IMR-90 (cell line): ENCODE results near the gene PSAPL1. TPM values are rescaled to one million over a fixed set of nuclear protein-coding genes. Genes with fewer than 3 reads are reported as not detected.

Experiments
- ATAC-seq: fragments of 200-7000 bp; cut with Tn5 transposase; 2 replicates; pipeline ENCODE4 v1.9.1; 2020; ENCODE audit warnings: low read depth, mild to moderate bottlenecking, moderate library complexity
- BruUV-seq: library from RNA; stranded (reverse); fragments of 400-500 nt; replicated peaks from 2 replicates; lab custom pipeline; 2021; lab: Mats Ljungman, UMichigan
- CTCF ChIA-PET: fragments of 300-600 bp; formaldehyde crosslinking; extraction: SDS; loops from one replicate; lab custom pipeline; 2021; ENCODE audit warnings: antibody characterized with exemption; lab: Yijun Ruan, JAX
- POLR2A ChIA-PET: fragments of 300-600 bp; sonication (Branson Sonifier 250); formaldehyde crosslinking; loops from one replicate; lab custom pipeline; 2022; ENCODE audit warnings: antibody characterized with exemption; ENCODE audit not compliant: unreplicated experiment; lab: Charles Lee
- DNase-seq: peaks from one replicate; pipeline ENCODE4 v3.0.0; 2013
- H2AFZ ChIP-seq: replicated peaks from 2 replicates; pipeline ENCODE3; 2013; ENCODE audit warnings: low read length, mild to moderate bottlenecking; ENCODE audit not compliant: poor library complexity
- H2AK5ac ChIP-seq: 2 replicates; pipeline ENCODE4 v1.6.1; 2013; ENCODE audit warnings: low read depth, low read length, inconsistent platforms
- H2AK9ac ChIP-seq: replicated peaks from 2 replicates; pipeline ENCODE3; 2013; ENCODE audit warnings: mild to moderate bottlenecking, low read depth, low read length, moderate library complexity; ENCODE audit not compliant: poor library complexity
- H2BK120ac ChIP-seq: 2 replicates; pipeline ENCODE4 v1.6.1; 2013; ENCODE audit warnings: low read depth, low read length, inconsistent platforms
- H2BK15ac ChIP-seq: 3 replicates; pipeline ENCODE4 v1.6.1; 2013; ENCODE audit warnings: low read depth, low read length, inconsistent platforms
- H2BK20ac ChIP-seq: 2 replicates; pipeline ENCODE4 v1.6.1; 2013; ENCODE audit warnings: low read depth, mild to moderate bottlenecking, inconsistent platforms, low read length, moderate library complexity
- H2BK5ac ChIP-seq: 2 replicates; pipeline ENCODE4 v1.6.1; 2013; ENCODE audit warnings: mild to moderate bottlenecking, low read depth, low read length, inconsistent platforms; ENCODE audit not compliant: poor library complexity, severe bottlenecking
- H3K14ac ChIP-seq: replicated peaks from 2 replicates; pipeline ENCODE4 v1.6.1; 2013; ENCODE audit warnings: low read depth, low read length, inconsistent platforms
- H3K18ac ChIP-seq: 2 replicates; pipeline ENCODE4 v1.6.1; 2013; ENCODE audit warnings: low read depth, low read length, control low read depth
- H3K23ac ChIP-seq: 2 replicates; pipeline ENCODE4 v1.6.1; 2013; ENCODE audit warnings: low read depth, low read length, inconsistent platforms
- H3K27ac ChIP-seq: 2 replicates; pipeline ENCODE4 v1.5.1; 2013; ENCODE audit warnings: mild to moderate bottlenecking, control low read depth, low read length; ENCODE audit not compliant: insufficient read depth
- H3K27me3 ChIP-seq: 2 replicates; pipeline ENCODE4 v1.6.1; 2013; ENCODE audit warnings: low read length; ENCODE audit not compliant: control insufficient read depth, insufficient read depth
- H3K36me3 ChIP-seq: 2 replicates; pipeline ENCODE4 v1.6.1; 2013; ENCODE audit warnings: low read length, mixed read lengths; ENCODE audit not compliant: control insufficient read depth, insufficient read depth
- H3K4ac ChIP-seq: 2 replicates; pipeline ENCODE4 v1.6.1; 2013; ENCODE audit warnings: low read depth, low read length, inconsistent platforms
- H3K4me1 ChIP-seq: 2 replicates; pipeline ENCODE4 v1.6.1; 2013; ENCODE audit warnings: low read length, mixed read lengths; ENCODE audit not compliant: control insufficient read depth, insufficient read depth
- H3K4me2 ChIP-seq: 2 replicates; pipeline ENCODE4 v1.6.1; 2013; ENCODE audit warnings: low read depth, mild to moderate bottlenecking, control low read depth, low read length, moderate library complexity
- H3K4me3 ChIP-seq: 2 replicates; pipeline ENCODE4 v1.5.1; 2013; ENCODE audit warnings: low read depth, mild to moderate bottlenecking, control low read depth, low read length, moderate library complexity; ENCODE audit not compliant: insufficient read depth
- H3K56ac ChIP-seq: 2 replicates; pipeline ENCODE4 v1.6.1; 2013; ENCODE audit warnings: low read length, inconsistent platforms; ENCODE audit not compliant: insufficient read depth; ENCODE audit errors: extremely low read depth
- H3K79me1 ChIP-seq, 2 experiments: 2 replicates each; pipeline ENCODE4 v1.6.1; 2013; ENCODE audit warnings: low read length in 2 of 2, inconsistent platforms in 1 of 2, low read depth in 1 of 2
- H3K9ac ChIP-seq: 2 replicates; pipeline ENCODE4 v1.6.1; 2013; ENCODE audit warnings: low read depth, low read length, control low read depth
- H3K9me1 ChIP-seq: 2 replicates; pipeline ENCODE4 v1.6.1; 2013; ENCODE audit warnings: low read length, inconsistent platforms; ENCODE audit not compliant: insufficient read depth
- H3K9me3 ChIP-seq: 2 replicates; pipeline ENCODE4 v1.6.1; 2013; ENCODE audit warnings: low read length; ENCODE audit not compliant: control insufficient read depth, insufficient read depth
- H4K20me1 ChIP-seq: 2 replicates; pipeline ENCODE4 v1.6.1; 2013; ENCODE audit warnings: low read length, inconsistent platforms; ENCODE audit not compliant: insufficient read depth
- H4K5ac ChIP-seq: 2 replicates; pipeline ENCODE4 v1.6.1; 2013; ENCODE audit warnings: mild to moderate bottlenecking, low read depth, low read length, control low read depth
- H4K8ac ChIP-seq, 2 experiments: 2 replicates each; pipeline ENCODE4 v1.6.1; 2013; ENCODE audit warnings: low read depth in 2 of 2, low read length in 2 of 2, control low read depth in 1 of 2, inconsistent platforms in 1 of 2
- H4K91ac ChIP-seq: 2 replicates; pipeline ENCODE4 v1.6.1; 2013; ENCODE audit warnings: low read depth, low read length, inconsistent platforms; ENCODE audit not compliant: insufficient read depth
- FOS ChIP-seq: fragments of 150-350 bp; IDR thresholded peaks from 2 replicates; pipeline ENCODE4 v1.6.1; 2016; ENCODE audit warnings: low read depth, low read length
- MAZ ChIP-seq: IDR thresholded peaks from 2 replicates; pipeline ENCODE4 v1.6.1; 2012; ENCODE audit warnings: low read depth, mild to moderate bottlenecking, low read length, improper control_type of control experiment, moderate library complexity, borderline replicate concordance
- whole genome bisulfite sequencing, 2 experiments: methylation state at CpG; one replicate each; pipeline versions ENCODE4 v1.1.5 to v1.1.7; 2013; ENCODE audit warnings: missing lambda C conversion rate in 2 of 2; ENCODE audit not compliant: insufficient read length in 1 of 2; ENCODE audit errors: extremely low coverage in 2 of 2; 5-methylcytosine and 5-hydroxymethylcytosine counted together
- dilution Hi-C: fragments of 300-500 bp; cut with HindIII; formaldehyde crosslinking; loops from one replicate; pipeline ENCODE4 v1.14.3; 2018; ENCODE audit warnings: low sequenced_read_pairs; ENCODE audit not compliant: unreplicated experiment
- in situ Hi-C: fragments of 300-500 bp; cut with MboI; formaldehyde crosslinking; loops from 3 replicates; pipeline ENCODE4 v1.14.3; 2019; ENCODE audit warnings: low sequenced_read_pairs, inconsistent platforms, mixed read lengths
- intact Hi-C: fragments of 100-400 bp; cut with micrococcal nuclease; formaldehyde crosslinking; loops from 2 replicates; pipeline ENCODE4 v1.10.0; 2022
- polyA plus RNA-seq, 3 experiments: library from polyadenylated mRNA; depleted of rRNA; stranded (reverse); fragments of >200 nt; gene quantifications; 2 replicates each; pipeline ENCODE4 v1.2.3, GENCODE V29; 2012; ENCODE audit warnings: low replicate concordance in 1 of 3
- total RNA-seq: library from RNA; depleted of rRNA; stranded (reverse); fragments of >200 nt; gene quantifications from 2 replicates; pipeline ENCODE4 v1.2.3, GENCODE V29; 2012

The PSAPL1 gene
- total and polyA plus RNA-seq, 2 of the 4 experiments (the other 2 are of a cell fraction), result not detected

DNA sequence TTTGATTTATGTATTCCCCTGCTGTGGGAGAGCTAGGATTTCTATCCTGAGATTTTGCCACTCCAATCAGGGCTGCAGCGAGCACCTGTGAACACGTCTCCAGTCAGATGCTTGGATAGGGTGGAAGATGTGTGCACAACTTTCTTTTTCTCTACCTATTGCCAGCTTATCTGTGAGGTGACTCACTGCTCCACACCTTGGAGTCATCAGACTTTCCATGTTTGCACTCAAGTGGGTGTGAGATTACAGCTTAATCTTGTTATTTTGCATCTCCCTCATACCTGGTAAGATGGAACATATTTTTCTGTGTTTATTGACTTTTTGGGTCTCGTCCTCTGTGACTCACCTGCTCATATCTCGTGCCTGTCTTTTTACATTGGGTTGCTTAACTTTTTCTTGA lies 32.2 kb downstream of the PSAPL1 start:
- WGBS, 2 experiments, result 0% methylated on average over 1 of the region's 4 CpGs; no CpG with 5 or more reads in 1 of the 2 experiments
- Histone ChIP-seq H3K27me3 (peaks cover 17% of the 10 kb centered on the region), H3K27ac (no peak overlapping the region), H2BK20ac (no peak overlapping the region), H3K36me3 (no peaks in the 10 kb centered on the region), H3K56ac (no peak overlapping the region), H3K9ac (no peak overlapping the region), H2AK5ac (no peak overlapping the region), H3K4me1 (no peaks in the 10 kb centered on the region), H2BK120ac (no peak overlapping the region), H3K9me1 (no peaks in the 10 kb centered on the region), H2AK9ac (no peak overlapping the region), H4K8ac (no peak overlapping the region), H2BK15ac (no peak overlapping the region), H4K20me1 (no peaks in the 10 kb centered on the region), H3K4ac (no peak overlapping the region), H3K23ac (no peak overlapping the region), H2BK5ac (no peak overlapping the region), H3K4me2 (no peak overlapping the region), H3K9me3 (no peaks in the 10 kb centered on the region), H3K79me1 (no peaks in the 10 kb centered on the region), H3K14ac (no peak overlapping the region), H3K18ac (no peak overlapping the region), H4K91ac (no peak overlapping the region), H2AFZ (no peak overlapping the region), H3K4me3 (no peak overlapping the region), H4K5ac (no peak overlapping the region)
- dilution Hi-C loops, result no loop called here
- ATAC-seq, result no peak
- CTCF ChIA-PET, result no interaction called here
- DNase-seq, result no peak
- intact Hi-C loops, result no loop called here
- no TSS peak for BruUV-seq
- in situ Hi-C loops, result no loop called here
- TF ChIP-seq FOS (no peak), MAZ (no peak)
- POLR2A ChIA-PET, result no interaction called here
